DOHH2 (cell line): ENCODE results near the gene HNRNPD.
"Not testable (repeated sequence)": the region's sequence is repeated elsewhere in the genome, so short reads cannot be mapped to it uniquely, and the experiment has no call there.

Source experiments
- H3F3A ChIP-seq: fragments of 200-600 bp; sonication (generic), shearing (Covaris generic); 2 replicates; pipeline ENCODE4 v1.6.0; 2016; ENCODE audit warnings: antibody characterized with exemption, mild to moderate bottlenecking; ENCODE audit not compliant: control insufficient read depth, insufficient read depth
- H3K27ac ChIP-seq: fragments of 200-600 bp; sonication (generic); 2 replicates; pipeline ENCODE4 v1.5.1; 2014; ENCODE audit warnings: low read depth, mild to moderate bottlenecking, low read length, moderate library complexity
- H3K27me3 ChIP-seq: fragments of 200-600 bp; sonication (generic); 2 replicates; pipeline ENCODE4 v1.6.1; 2014; ENCODE audit warnings: mild to moderate bottlenecking, low read length, mixed read lengths; ENCODE audit not compliant: control insufficient read depth
- H3K36me3 ChIP-seq: fragments of 200-600 bp; sonication (generic); 2 replicates; pipeline ENCODE4 v1.6.1; 2014; ENCODE audit warnings: mild to moderate bottlenecking, low read length, moderate library complexity, mixed read lengths; ENCODE audit not compliant: control insufficient read depth
- H3K4me1 ChIP-seq: fragments of 200-600 bp; sonication (generic); 2 replicates; pipeline ENCODE4 v1.6.1; 2014; ENCODE audit warnings: mild to moderate bottlenecking, low read length, mixed read lengths; ENCODE audit not compliant: control insufficient read depth
- H3K4me2 ChIP-seq: fragments of 200-600 bp; sonication (generic); 2 replicates; pipeline ENCODE4 v1.6.0; 2014; ENCODE audit warnings: mild to moderate bottlenecking, low read length, moderate library complexity
- H3K4me3 ChIP-seq: fragments of 200-600 bp; sonication (generic); 2 replicates; pipeline ENCODE4 v1.5.1; 2014; ENCODE audit warnings: mild to moderate bottlenecking, low read length, mixed read lengths
- H3K79me2 ChIP-seq: fragments of 200-600 bp; sonication (generic); 2 replicates; pipeline ENCODE4 v1.6.1; 2014; ENCODE audit warnings: mild to moderate bottlenecking, low read length, mixed read lengths; ENCODE audit not compliant: control insufficient read depth
- H3K9me2 ChIP-seq: fragments of 200-600 bp; sonication (generic); replicated peaks from 2 replicates; pipeline ENCODE4 v1.6.1; 2014; ENCODE audit warnings: mild to moderate bottlenecking, low read length, mixed read lengths; ENCODE audit not compliant: control insufficient read depth
- H3K9me3 ChIP-seq: fragments of 200-600 bp; sonication (generic); 2 replicates; pipeline ENCODE4 v1.6.1; 2014; ENCODE audit warnings: antibody characterized with exemption, low read length, mixed read lengths; ENCODE audit not compliant: control insufficient read depth, insufficient read depth
- H4K20me1 ChIP-seq: fragments of 200-600 bp; sonication (generic); 2 replicates; pipeline ENCODE4 v1.6.0; 2014; ENCODE audit warnings: low read depth, mild to moderate bottlenecking, antibody characterized with exemption, low read length, moderate library complexity; ENCODE audit not compliant: control insufficient read depth, insufficient read depth
- EZH2phosphoT487 ChIP-seq: fragments of 200-600 bp; sonication (generic); IDR thresholded peaks from 2 replicates; pipeline ENCODE4 v1.6.1; 2017; ENCODE audit warnings: borderline replicate concordance, mild to moderate bottlenecking, antibody characterized with exemption, low read length, moderate library complexity, mixed read lengths
- TF ChIP-seq, protein P1 (sequence below): fragments of 200-600 bp; sonication (generic); IDR thresholded peaks from one replicate; pipeline ENCODE4 v1.5.1; 2014; ENCODE audit warnings: antibody characterized with exemption, mild to moderate bottlenecking, low read depth, low read length; ENCODE audit not compliant: poor library complexity, severe bottlenecking

Gene HNRNPD

GRCh38 chr4:82419451-82419850, 45.7 kb upstream of the HNRNPD start:
- Histone ChIP-seq H4K20me1 (no peaks in the 10 kb centered on the region), H3K4me3 (no peak overlapping the region), H3K9me3 (no peaks in the 10 kb centered on the region), H3K36me3 (peaks cover 20% of the 10 kb centered on the region), H3K27me3 (peaks cover 12% of the 10 kb centered on the region), H3K4me1 (peaks cover 4% of the 10 kb centered on the region; the same call in 1 of the 2 replicates), H3K4me2 (no peak overlapping the region), H3K9me2 (no peaks in the 10 kb centered on the region), H3K27ac (no peak overlapping the region), H3F3A (peaks cover 39% of the 10 kb centered on the region), H3K79me2 (no peaks in the 10 kb centered on the region)
- TF ChIP-seq, protein P1, sequence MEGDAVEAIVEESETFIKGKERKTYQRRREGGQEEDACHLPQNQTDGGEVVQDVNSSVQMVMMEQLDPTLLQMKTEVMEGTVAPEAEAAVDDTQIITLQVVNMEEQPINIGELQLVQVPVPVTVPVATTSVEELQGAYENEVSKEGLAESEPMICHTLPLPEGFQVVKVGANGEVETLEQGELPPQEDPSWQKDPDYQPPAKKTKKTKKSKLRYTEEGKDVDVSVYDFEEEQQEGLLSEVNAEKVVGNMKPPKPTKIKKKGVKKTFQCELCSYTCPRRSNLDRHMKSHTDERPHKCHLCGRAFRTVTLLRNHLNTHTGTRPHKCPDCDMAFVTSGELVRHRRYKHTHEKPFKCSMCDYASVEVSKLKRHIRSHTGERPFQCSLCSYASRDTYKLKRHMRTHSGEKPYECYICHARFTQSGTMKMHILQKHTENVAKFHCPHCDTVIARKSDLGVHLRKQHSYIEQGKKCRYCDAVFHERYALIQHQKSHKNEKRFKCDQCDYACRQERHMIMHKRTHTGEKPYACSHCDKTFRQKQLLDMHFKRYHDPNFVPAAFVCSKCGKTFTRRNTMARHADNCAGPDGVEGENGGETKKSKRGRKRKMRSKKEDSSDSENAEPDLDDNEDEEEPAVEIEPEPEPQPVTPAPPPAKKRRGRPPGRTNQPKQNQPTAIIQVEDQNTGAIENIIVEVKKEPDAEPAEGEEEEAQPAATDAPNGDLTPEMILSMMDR = no peak
- TF ChIP-seq EZH2phosphoT487 = no peak

DNA sequence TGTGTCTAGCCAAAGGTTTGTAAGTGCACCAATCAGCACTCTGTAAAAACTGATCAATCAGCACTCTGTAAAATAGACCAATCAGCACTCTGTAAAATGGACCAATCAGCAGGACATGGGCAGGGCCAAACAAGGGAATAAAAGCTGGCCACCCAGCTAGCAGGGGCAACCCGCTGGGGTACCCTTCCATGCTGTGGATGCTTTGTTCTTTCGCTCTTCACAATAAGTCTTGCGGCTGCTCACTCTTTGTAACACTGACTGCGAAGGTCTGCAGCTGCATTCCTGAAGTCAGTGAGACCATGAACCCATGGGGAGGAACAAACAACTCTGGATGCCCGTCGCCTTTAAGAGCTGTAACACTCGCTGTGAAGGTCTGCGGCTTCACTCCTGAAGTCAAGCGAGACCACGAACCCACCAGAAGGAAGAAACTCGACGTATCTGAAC, 42.2 kb upstream of the HNRNPD start:
- no peaks in the 10 kb centered on the region for H3K9me3 ChIP-seq
- peaks cover 5% of the 10 kb centered on the region for H3F3A ChIP-seq
- no peak for TF ChIP-seq EZH2phosphoT487
- TF ChIP-seq, protein P1 = no peak
- H3K27ac ChIP-seq = no peak overlapping the region
- H3K4me2 ChIP-seq = no peak overlapping the region
- no peaks in the 10 kb centered on the region for H3K79me2 ChIP-seq
- H3K36me3 ChIP-seq = no peaks in the 10 kb centered on the region
- no peaks in the 10 kb centered on the region for H4K20me1 ChIP-seq
- no peaks in the 10 kb centered on the region for H3K9me2 ChIP-seq
- H3K27me3 ChIP-seq = peaks cover 17% of the 10 kb centered on the region
- H3K4me3 ChIP-seq = no peak overlapping the region
- no peaks in the 10 kb centered on the region for H3K4me1 ChIP-seq

GRCh38 chr4:82415061-82415460, 41.3 kb upstream of the HNRNPD start:
- not testable (repeated sequence) for H3K4me2 ChIP-seq, H3F3A ChIP-seq, H3K36me3 ChIP-seq, H3K4me3 ChIP-seq, H3K27ac ChIP-seq, H3K9me3 ChIP-seq, H3K4me1 ChIP-seq, H3K9me2 ChIP-seq, H4K20me1 ChIP-seq, H3K79me2 ChIP-seq
- H3K27me3 ChIP-seq = peaks cover 17% of the 10 kb centered on the region

DNA sequence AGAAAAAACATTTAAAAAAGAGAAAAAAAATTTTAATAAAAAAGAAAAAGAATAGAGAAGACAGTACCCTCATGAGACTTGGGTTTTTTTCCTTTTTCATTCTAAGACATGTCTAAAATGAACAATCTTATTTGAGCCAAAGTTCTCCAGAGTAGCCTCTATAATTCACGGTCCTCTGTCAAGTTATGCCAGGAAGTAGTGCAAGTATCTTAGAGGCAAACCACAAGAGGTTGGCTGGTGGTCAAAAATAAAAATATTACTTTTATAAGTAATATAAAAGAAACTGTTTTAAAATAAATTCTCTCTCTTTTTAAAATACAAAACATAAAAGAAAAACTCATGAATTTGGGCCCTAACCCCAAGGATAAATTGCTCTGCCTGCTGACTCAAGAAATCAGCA, 29.9 kb upstream of the HNRNPD start:
- no peaks in the 10 kb centered on the region for H3K36me3 ChIP-seq
- H3K4me2 ChIP-seq = no peak overlapping the region
- H3K27me3 ChIP-seq = peaks cover 8% of the 10 kb centered on the region; the same call in 1 of the 2 replicates
- no peak overlapping the region for H3K27ac ChIP-seq
- no peaks in the 10 kb centered on the region for H3K9me2 ChIP-seq
- H3K4me3 ChIP-seq = no peak overlapping the region
- no peaks in the 10 kb centered on the region for H3K9me3 ChIP-seq
- H3K79me2 ChIP-seq = no peaks in the 10 kb centered on the region
- TF ChIP-seq, protein P1 = no peak
- TF ChIP-seq EZH2phosphoT487 = no peak
- no peaks in the 10 kb centered on the region for H4K20me1 ChIP-seq
- H3F3A ChIP-seq = no peaks in the 10 kb centered on the region
- no peaks in the 10 kb centered on the region for H3K4me1 ChIP-seq
